ENCODE measurements around the gene DOC2B. TPM values are rescaled to one million over a fixed set of nuclear protein-coding genes. Genes with fewer than 3 reads are reported as not detected.
"Not testable (repeated sequence)": the region's sequence is repeated elsewhere in the genome, so short reads cannot be mapped to it uniquely, and the experiment has no call there.

The DOC2B gene
- total RNA-seq (2014; rRNA removed; shearing (Covaris generic)): not detected in 2 replicates

GRCh38 chr17:181245-182049, at the start of gene DOC2B:
Gene DOC2B, minus strand, starts transcription at chr17:181650. Its CDS starts 171 bp downstream, at chr17:181479.
- H3K4me1 ChIP-seq: peaks cover 10% of the 10 kb centered on the region; the same call in 1 of the 2 replicates
- H3K36me3 ChIP-seq: no peaks in the 10 kb centered on the region
- H3K27ac ChIP-seq: no peak within 1 kb of the TSS
- no peaks in the 10 kb centered on the region for H3K9me3 ChIP-seq (replicated peaks)
- DNase-seq: no peak
- no peaks in the 10 kb centered on the region for H3K27me3 ChIP-seq
- H3K4me3 ChIP-seq: no peak within 1 kb of the TSS

- no peaks in the 10 kb centered on the region for H3K36me3 ChIP-seq
- H3K9me3 ChIP-seq (replicated peaks): no peaks in the 10 kb centered on the region
- no peak overlapping the region for H3K4me3 ChIP-seq
- peaks cover 19% of the 10 kb centered on the region; the same call in 1 of the 2 replicates for H3K4me1 ChIP-seq
- DNase-seq: no peak
- H3K27ac ChIP-seq: no peak overlapping the region
- no peaks in the 10 kb centered on the region for H3K27me3 ChIP-seq
Measured at GRCh38 chr17:230395-230770, 48.9 kb upstream of the DOC2B start.

GRCh38 chr17:229709-230394, 48.4 kb upstream of the DOC2B start:
- no peaks in the 10 kb centered on the region for H3K27me3 ChIP-seq
- DNase-seq: no peak
- H3K4me3 ChIP-seq: no peak overlapping the region
- no peaks in the 10 kb centered on the region for H3K36me3 ChIP-seq
- peaks cover 19% of the 10 kb centered on the region; the same call in 1 of the 2 replicates for H3K4me1 ChIP-seq
- H3K9me3 ChIP-seq (replicated peaks): no peaks in the 10 kb centered on the region
- no peak overlapping the region for H3K27ac ChIP-seq

DNA sequence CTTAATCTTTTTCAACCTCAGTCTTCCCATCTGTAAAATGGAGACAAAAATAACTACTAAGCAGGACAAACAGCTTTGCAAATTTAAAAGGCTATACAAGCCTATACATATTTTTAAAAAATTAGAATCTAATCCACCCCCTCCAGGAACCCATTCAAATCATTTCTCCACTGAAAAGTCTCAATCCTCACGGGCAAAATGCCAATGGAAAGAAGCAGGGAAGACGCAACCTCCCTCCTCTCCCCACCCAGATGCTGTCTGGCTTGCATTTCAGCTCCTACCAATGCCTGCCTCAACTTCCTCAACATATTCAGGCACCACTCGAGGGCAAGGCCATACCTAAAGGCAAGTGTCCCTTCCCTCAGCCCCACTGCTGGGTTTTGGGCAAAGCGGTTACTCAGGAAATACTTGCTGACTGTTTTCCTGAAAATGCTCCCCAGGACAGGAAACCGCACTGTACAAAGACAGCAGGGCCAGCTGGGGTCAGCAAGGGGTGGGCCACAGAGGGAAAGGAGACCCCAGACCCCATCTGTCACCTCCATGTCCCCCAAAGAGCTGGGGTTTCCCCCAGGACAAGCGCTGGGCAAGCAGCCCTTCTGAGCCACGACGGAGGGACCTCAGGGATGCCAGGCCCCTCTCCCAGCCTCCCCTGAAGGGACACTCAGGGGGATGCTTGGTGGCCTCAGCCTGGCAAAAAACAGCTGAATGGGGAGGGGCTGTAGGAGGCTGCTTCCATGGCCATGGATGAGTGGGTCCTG, 47.7 kb upstream of the DOC2B start:
- Histone ChIP-seq H3K4me1 (peaks cover 19% of the 10 kb centered on the region; the same call in 1 of the 2 replicates), H3K27ac (no peak overlapping the region), H3K9me3 (replicated peaks) (no peaks in the 10 kb centered on the region), H3K36me3 (no peaks in the 10 kb centered on the region), H3K27me3 (no peaks in the 10 kb centered on the region), H3K4me3 (no peak overlapping the region)
- DNase-seq: no peak

- Histone ChIP-seq H3K4me3 (no peak overlapping the region), H3K27ac (no peak overlapping the region), H3K4me1 (peaks cover 19% of the 10 kb centered on the region; the same call in 1 of the 2 replicates)
Measured at GRCh38 chr17:227946-228615, 46.6 kb upstream of the DOC2B start.

DNA sequence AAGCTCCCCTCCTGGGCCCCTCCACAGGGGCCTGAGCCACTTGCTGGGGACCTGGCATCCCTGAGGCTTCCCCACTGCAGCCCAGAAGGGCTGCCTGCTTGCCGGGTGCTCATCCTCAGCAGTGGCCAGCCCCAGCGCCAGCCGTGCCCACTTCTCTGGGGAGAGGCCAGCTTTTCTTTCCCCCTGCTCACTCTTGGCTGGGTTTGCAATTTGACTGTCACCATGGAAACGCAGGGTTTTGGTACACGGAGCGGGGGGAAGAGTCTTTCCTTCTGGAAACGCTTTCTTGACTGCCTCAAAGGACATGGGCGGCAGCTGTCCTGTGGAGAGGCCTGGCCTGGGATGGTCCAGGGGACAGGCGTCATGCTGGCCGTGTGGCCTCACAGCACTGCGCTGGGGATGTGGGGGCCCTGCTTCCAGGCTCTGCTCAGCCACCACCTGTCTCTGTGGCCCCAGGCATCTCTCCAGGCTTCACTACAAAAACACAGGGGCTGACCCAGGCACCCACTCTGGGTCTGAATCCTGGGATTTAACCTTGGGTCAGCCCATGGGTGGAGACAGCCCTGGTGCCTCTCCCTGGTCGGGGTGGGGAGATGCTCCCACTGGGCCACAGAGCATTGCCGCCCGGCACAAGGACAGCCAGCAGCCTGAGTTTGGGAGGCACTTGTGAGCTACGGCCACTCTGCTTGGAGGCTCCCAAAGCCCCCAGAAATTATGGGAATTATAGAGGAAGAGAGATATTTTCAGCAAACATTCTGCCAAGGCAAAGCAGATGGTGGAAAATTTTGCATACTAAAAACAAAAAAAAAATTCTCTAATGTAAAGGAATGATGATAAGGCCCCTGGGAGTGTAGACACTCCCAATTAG, 45.9 kb upstream of the DOC2B start:
- Histone ChIP-seq H3K36me3 (no peaks in the 10 kb centered on the region), H3K4me3 (peak overlapping the region; percentile 32), H3K4me1 (peaks cover 19% of the 10 kb centered on the region; the same call in 1 of the 2 replicates), H3K9me3 (replicated peaks) (no peaks in the 10 kb centered on the region), H3K27me3 (no peaks in the 10 kb centered on the region), H3K27ac (peak overlapping the region; percentile 57)
- peak; percentile 59 to 71 for DNase-seq

More at GRCh38 chr17:227946-228615, 46.6 kb upstream of the DOC2B start:
- DNase-seq: no peak
- Histone ChIP-seq H3K9me3 (replicated peaks) (no peaks in the 10 kb centered on the region), H3K36me3 (no peaks in the 10 kb centered on the region), H3K27me3 (no peaks in the 10 kb centered on the region)

DNA sequence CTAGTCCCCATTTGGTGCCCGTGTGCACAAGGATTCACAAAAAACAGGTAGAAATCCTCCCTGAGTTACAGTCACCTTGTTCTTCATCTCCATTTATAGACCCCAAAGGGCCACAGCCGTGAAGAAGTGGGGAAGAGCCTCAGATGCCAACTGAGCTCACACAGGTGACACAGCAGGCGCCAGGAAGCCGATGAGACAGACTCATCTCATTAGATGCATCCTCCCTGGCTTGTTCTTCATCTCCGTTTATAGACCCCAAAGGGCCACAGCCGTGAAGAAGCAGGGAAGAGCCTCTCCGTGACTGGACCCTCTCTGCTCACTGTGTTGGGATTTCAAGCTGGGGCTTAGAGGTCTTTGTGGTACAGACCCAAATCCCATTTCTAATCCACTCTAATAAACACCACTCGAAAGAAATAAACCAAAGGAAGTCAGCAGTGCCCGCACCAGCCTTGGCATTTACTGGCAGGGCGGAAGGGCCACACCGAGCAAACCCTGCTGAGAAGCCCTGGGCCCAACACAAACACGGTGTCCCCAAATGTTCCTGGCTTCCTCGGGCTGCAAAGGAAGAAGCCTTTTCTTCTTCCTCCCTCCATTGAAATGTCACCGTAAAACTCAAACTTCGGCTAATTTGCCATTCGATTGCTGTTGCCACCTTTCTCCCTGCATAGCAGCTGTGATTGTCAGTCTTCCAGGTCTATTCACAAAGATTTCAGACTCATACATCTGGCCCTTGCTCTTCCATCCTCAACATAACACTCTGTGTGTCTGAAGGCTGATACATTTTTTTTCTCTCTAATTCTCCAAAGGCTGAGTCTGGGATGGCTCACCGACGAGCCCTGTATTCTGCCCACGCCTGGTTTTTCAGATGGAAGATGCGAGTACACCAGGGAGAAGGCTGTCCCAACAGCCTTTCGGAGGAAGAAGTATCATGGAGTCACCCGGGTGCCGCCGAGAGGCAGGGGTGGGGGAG, 44.9 kb upstream of the DOC2B start:
- peak; percentile 30 to 73 for DNase-seq
- no peaks in the 10 kb centered on the region for H3K27me3 ChIP-seq

GRCh38 chr17:225551-225950, 44.1 kb upstream of the DOC2B start:
- H3K9me3 ChIP-seq (replicated peaks): no peaks in the 10 kb centered on the region
- H3K27ac ChIP-seq: no peak overlapping the region
- DNase-seq: no peak
- no peaks in the 10 kb centered on the region for H3K27me3 ChIP-seq
- H3K36me3 ChIP-seq: no peaks in the 10 kb centered on the region
- no peak overlapping the region for H3K4me3 ChIP-seq
- peaks cover 19% of the 10 kb centered on the region; the same call in 1 of the 2 replicates for H3K4me1 ChIP-seq

More for the DNA sequence above, 44.9 kb upstream of the DOC2B start:
- H3K36me3 ChIP-seq: no peaks in the 10 kb centered on the region
- no peaks in the 10 kb centered on the region for H3K9me3 ChIP-seq (replicated peaks)
- peak overlapping the region; percentile 57 for H3K27ac ChIP-seq
- peak overlapping the region; percentile 32 for H3K4me3 ChIP-seq
- H3K4me1 ChIP-seq: peaks cover 19% of the 10 kb centered on the region; the same call in 1 of the 2 replicates

- peaks cover 19% of the 10 kb centered on the region; the same call in 1 of the 2 replicates for H3K4me1 ChIP-seq
- not testable (repeated sequence) for H3K36me3 ChIP-seq; H3K9me3 ChIP-seq (replicated peaks); DNase-seq; H3K4me3 ChIP-seq; H3K27me3 ChIP-seq; H3K27ac ChIP-seq
Measured at GRCh38 chr17:224576-224975, 43.1 kb upstream of the DOC2B start.

DNA sequence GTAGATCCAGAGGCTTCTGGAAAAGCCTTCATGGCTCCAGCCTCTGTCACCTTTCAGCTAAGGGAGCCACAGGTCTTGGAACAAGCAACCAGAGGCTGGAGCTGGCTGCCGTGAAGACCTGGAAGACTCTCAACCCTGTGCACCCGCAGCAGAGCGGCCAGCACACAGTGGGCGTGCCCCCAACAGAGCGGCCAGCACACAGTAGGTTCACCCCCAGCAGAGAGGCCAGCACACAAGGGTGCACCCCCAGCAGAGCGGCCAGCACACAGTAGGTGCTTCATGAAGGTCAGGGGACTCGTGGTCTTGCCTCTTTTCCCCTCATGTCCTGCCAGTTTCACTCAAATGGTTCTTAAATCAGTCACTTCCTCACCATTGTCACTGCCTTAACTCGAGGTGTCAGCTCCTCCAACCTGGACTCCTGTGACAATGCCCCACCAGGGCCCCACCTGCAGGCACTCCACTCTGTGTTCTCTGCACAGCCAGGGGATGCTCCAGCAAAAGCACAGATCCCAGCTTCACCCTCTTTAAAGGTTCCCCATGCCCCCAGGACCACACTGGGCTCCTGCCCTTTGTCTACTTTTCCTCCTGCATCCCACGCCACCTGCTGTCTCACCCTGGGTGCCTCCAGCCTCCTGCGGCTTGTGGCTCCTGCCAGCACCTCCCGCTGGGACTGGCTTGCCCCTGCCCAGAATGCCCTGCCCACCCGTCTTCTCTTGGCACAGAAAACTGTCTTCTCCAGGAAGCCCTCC, 42.4 kb upstream of the DOC2B start:
- Histone ChIP-seq H3K27me3 (no peaks in the 10 kb centered on the region), H3K4me1 (peaks cover 19% of the 10 kb centered on the region; the same call in 1 of the 2 replicates), H3K9me3 (replicated peaks) (no peaks in the 10 kb centered on the region), H3K36me3 (no peaks in the 10 kb centered on the region), H3K4me3 (no peak overlapping the region), H3K27ac (no peak overlapping the region)
- no peak for DNase-seq

DNA sequence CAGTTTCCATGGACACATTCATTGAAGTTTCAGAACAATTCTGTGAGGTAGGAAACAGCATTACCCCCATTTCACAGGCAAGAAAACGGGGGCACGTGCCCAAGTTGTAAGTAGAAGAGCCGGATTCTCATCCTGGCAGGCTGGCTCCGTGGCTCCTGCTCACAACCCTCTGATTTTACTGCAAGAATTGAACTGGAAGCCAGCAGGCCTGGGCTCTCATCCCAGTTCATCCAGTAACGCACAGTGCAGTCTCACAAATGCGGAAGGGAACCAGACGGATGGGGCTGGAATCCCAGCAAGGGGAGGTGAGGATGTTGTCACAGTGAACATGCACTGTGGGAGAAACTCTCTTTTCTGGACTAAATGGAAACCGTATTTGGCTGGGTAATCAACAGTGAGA, 40.7 kb upstream of the DOC2B start:
- no peaks in the 10 kb centered on the region for H3K36me3 ChIP-seq
- no peak overlapping the region for H3K27ac ChIP-seq
- peaks cover 9% of the 10 kb centered on the region; the same call in 1 of the 2 replicates for H3K4me1 ChIP-seq
- no peaks in the 10 kb centered on the region for H3K9me3 ChIP-seq (replicated peaks)
- no peak for DNase-seq
- H3K4me3 ChIP-seq: no peak overlapping the region
- H3K27me3 ChIP-seq: no peaks in the 10 kb centered on the region

GRCh38 chr17:219696-220095, 38.2 kb upstream of the DOC2B start:
- Histone ChIP-seq H3K36me3 (no peaks in the 10 kb centered on the region), H3K9me3 (replicated peaks) (no peaks in the 10 kb centered on the region), H3K27ac (no peak overlapping the region), H3K4me1 (no peaks in the 10 kb centered on the region), H3K27me3 (no peaks in the 10 kb centered on the region), H3K4me3 (no peak overlapping the region)
- no peak for DNase-seq

All from SJCRH30 (cell line).